GM19240 (cell line): ENCODE results near the gene S100A13.

Experiments
- DNase-seq: peaks from one replicate; pipeline ENCODE4 v3.0.0; 2011; ENCODE audit warnings: low spot score; ENCODE audit not compliant: insufficient read length

Gene S100A13

DNA sequence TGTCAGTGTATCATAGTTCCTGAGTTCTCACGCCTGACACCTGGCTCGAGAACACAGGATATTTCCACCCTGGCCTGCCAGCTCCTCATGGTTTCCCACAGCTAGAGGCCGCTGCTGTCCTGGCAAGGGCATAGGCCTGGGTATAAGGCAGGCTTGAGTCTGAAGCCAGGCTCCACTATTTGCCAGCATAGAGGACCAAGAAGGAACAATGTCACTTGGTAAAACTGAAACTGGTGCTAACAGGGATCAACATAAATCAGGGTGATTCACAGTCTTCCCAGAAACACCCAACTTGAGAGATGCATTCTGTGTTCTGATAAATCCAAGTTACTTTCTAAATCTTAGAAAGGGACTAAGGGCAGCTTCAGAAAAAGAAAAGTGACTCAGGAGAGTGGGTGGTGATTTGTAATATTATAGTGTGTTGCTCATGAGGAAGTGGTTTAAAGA lies 54.7 kb downstream of the S100A13 start:
- peak; percentile 61 for DNase-seq

DNA sequence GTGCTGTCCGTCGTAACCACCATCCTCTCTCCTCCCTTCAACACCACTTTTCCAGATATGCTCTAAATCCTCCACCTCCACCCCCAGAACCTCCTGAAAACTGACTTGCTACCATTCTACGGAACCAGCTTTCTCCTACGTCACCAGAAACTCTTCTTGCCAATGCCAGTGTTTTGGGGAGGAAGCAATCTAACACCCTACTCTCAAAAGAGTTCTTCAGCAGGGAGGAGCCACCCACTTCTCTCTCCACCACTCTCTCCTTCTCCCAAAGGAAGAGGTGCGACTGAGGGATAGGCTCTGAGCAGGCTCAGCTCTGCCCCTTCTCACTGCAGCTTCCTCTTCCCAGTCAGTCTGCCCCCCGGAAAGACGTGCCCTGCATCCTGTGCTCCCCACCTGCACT lies 55.6 kb downstream of the S100A13 start:
- no peak for DNase-seq

DNA sequence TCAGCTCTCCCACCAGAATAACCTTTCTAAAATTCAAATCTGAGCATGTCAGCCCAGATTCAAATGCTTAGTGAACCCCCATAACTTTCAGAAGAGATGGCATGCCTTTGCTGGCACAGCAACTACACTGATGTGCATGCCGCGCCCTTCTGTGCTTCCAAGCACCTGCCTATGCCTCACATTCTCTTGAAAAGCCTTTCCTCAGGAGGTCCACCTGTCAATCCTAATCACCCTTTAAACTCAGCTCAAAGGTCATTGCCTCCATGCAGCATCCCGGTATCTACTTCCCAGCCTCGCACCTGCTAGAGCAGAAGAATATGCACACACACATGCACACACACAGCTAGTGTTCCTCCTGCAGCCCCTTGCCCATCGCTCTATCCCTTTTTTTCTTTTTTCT lies 56.4 kb downstream of the S100A13 start:
- no peak for DNase-seq

DNA sequence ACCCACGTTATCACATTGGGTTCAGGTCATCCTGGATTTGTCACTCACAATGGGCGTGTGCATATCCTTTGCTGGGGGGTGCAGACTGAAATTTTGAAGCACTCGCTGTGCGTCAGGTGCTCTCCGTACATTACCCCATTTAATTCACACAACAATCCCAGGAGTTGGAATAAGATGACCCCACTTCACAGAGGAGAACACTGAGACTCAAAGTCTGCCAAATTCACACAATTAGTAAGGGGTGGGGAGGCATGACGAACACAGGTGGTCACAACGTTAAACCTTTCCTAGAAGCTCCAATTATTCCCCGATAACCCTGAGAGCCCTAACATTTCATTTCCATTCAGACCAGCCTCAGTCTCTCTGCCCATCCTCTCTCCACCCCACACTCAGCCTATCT lies 57.8 kb downstream of the S100A13 start:
- DNase-seq, result no peak
